Bronchial epithelial cell (primary cell): ENCODE results near the gene DCD. TPM values are rescaled to one million over a fixed set of nuclear protein-coding genes. Genes with fewer than 3 reads are reported as not detected.
"Not testable (repeated sequence)": the region's sequence is repeated elsewhere in the genome, so short reads cannot be mapped to it uniquely, and the experiment has no call there.

Experiments
- DNase-seq: peaks from one replicate; pipeline ENCODE4 v3.0.0-alpha.2; 2010; ENCODE audit warnings: low read depth
- FAIRE-seq: peaks from 2 replicates; lab custom pipeline; 2011; peaks lifted over from hg19 to GRCh38; lab: Jason Lieb, UNC
- H3K27me3 ChIP-seq: 2 replicates; pipeline ENCODE4 v1.5.1; 2011; ENCODE audit warnings: low read length; ENCODE audit not compliant: control insufficient read depth, insufficient read depth
- H3K36me3 ChIP-seq: 2 replicates; pipeline ENCODE4 v1.5.1; 2011; ENCODE audit warnings: low read length; ENCODE audit not compliant: control insufficient read depth, insufficient read depth
- H3K4me3 ChIP-seq: 2 replicates; pipeline ENCODE4 v1.5.1; 2011; ENCODE audit warnings: mild to moderate bottlenecking, low read depth, low read length, control low read depth
- total RNA-seq: library from RNA; depleted of rRNA; stranded (reverse); fragments of >200 nt; gene quantifications from 2 replicates; pipeline ENCODE4 v1.2.1, GENCODE V29; 2014
- TF ChIP-seq, protein P1 (sequence below): IDR thresholded peaks from 2 replicates; pipeline ENCODE4 v1.5.1; 2011; ENCODE audit warnings: mild to moderate bottlenecking, moderate library complexity, low read length, control low read depth, inconsistent platforms; ENCODE audit not compliant: insufficient read depth, severe bottlenecking

The DCD gene
- total RNA-seq, 1 donor from 2014 or later: not detected

DNA sequence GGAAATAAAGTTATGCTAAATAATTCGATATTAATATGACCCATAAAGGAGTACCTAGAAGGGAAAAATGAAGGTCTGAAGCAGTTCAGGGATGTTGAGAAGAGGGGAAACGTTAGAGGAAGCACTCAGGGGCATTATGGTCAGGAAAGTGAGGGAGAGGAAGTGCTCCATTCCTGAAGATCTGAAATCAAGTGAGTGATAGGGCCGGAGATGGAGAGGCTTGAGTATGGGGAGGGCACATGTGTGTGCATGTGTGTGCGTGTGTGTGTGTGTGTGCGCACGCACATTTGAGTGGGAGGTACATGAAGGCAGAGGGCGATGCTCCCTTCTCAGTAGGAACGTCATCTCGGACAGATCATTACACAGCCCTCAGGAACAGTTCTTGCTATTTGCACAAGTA, 4.9 kb upstream of the DCD start:
- TF ChIP-seq, protein P1, sequence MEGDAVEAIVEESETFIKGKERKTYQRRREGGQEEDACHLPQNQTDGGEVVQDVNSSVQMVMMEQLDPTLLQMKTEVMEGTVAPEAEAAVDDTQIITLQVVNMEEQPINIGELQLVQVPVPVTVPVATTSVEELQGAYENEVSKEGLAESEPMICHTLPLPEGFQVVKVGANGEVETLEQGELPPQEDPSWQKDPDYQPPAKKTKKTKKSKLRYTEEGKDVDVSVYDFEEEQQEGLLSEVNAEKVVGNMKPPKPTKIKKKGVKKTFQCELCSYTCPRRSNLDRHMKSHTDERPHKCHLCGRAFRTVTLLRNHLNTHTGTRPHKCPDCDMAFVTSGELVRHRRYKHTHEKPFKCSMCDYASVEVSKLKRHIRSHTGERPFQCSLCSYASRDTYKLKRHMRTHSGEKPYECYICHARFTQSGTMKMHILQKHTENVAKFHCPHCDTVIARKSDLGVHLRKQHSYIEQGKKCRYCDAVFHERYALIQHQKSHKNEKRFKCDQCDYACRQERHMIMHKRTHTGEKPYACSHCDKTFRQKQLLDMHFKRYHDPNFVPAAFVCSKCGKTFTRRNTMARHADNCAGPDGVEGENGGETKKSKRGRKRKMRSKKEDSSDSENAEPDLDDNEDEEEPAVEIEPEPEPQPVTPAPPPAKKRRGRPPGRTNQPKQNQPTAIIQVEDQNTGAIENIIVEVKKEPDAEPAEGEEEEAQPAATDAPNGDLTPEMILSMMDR: no peak
- no peak for FAIRE-seq
- peaks cover 6% of the 10 kb centered on the region for H3K27me3 ChIP-seq
- no peak overlapping the region for H3K4me3 ChIP-seq
- no peak for DNase-seq
- H3K36me3 ChIP-seq: no peaks in the 10 kb centered on the region

DNA sequence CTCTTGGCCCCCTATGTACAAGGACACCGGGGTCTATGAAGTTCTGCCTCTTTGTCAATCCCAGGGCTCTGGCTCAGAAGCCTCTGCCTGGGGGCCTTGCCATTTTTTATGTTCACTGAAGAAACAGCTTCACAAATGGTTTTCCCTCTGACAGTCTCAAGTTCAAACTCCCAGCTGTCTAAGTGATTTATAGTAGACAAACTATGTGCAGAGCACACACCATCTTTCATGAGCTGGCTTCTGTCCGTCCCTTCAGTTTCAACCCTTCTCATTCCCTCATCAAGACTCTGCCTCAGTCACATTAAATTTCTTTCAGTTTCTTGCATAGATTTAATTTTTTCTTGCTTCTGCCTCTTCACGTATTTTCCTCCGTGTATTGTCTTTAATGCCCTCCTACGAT, 2.7 kb upstream of the DCD start:
- Histone ChIP-seq H3K27me3 (peaks cover 6% of the 10 kb centered on the region), H3K36me3 (no peaks in the 10 kb centered on the region), H3K4me3 (no peak overlapping the region)
- TF ChIP-seq, protein P1: no peak
- no peak for FAIRE-seq
- no peak for DNase-seq

DNA sequence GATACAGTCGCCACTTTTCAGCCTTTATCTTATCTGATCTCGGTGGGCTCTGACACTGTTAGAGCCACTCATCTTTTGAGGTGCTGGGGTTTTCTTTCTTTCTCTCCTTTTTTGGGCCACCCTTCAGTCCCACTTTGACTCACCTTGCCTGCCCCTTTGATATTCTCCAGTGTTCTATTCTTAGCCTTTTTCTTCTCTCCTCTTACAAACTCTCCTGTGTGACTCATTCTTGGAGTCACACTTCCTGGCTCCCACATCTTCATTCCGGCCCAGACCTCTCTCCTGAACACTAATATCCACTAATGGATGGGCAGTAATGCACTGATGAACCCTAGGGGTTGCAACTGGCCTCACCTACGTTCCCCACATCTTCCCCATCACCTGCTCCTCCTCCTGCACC, 2.2 kb upstream of the DCD start:
- Histone ChIP-seq H3K4me3 (no peak overlapping the region), H3K27me3 (peaks cover 6% of the 10 kb centered on the region), H3K36me3 (no peaks in the 10 kb centered on the region)
- TF ChIP-seq, protein P1: no peak
- DNase-seq (peak; percentile 50), FAIRE-seq (no peak)

DNA sequence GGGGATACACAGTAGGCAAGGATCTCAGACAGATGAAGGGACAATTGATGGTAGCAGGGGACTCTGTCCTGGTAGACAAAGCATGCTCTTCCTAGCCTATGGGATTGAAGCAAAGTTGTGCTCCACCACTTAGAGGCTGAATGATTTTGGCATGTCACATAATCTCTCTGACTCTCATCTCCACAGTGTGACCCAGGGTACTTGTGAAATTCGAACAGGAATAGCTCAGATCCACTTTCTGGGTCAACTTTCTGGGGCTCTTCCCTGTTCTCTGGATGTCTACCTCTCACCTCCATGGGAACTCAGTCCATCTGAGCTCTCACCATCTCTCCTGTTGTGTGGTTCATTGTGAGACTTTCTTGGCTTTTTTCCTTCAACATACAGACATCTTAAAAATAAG, 1.7 kb upstream of the DCD start:
- H3K36me3 ChIP-seq: no peaks in the 10 kb centered on the region
- H3K4me3 ChIP-seq: no peak overlapping the region
- no peak for DNase-seq
- peak; percentile 50 for FAIRE-seq
- H3K27me3 ChIP-seq: peaks cover 6% of the 10 kb centered on the region
- TF ChIP-seq, protein P1: no peak

DNA sequence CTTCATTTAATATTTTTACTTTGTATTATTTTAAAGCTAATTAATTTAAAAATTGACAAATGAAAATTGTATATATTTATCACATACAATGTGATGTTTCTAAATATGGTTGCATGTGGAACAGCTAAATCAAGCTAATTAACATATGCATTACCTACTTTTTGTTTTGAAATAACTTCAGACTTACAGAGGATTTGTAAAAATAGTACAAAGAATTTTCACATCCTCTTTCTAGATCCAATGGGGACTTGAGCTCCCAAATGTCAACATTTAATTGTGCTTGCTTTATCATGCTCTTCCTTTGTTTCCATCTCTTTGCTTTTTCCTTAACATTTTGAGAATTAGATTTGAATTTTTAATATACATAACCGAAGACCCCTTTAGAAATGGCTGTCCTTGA, 6.6 kb downstream of the DCD start:
- FAIRE-seq: no peak

DNA sequence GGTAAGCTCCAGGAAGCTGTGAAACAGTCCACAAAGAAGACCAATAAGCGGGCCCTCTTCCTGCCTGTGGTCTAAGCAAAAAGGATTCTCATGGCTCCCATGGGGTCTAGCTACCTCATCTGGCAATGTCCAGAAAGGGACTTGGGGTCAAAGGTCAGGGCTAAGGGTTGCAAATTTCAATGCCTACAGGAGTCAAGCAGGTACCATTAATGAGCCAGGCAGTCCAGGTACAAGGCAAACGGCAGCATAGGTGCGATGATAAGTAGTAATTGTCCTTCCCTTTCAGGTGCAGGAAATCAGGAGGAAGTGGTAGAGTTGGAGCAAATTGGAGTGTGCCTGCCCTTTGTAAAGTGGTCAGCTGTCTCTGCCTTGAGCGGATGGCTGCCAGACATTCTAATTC, 7.1 kb downstream of the DCD start:
- TF ChIP-seq, protein P1: no peak
- DNase-seq: no peak
- FAIRE-seq: no peak
- Histone ChIP-seq H3K4me3 (no peak overlapping the region), H3K27me3 (no peaks in the 10 kb centered on the region), H3K36me3 (no peaks in the 10 kb centered on the region)

More for the DNA sequence above, 6.6 kb downstream of the DCD start:
- TF ChIP-seq, protein P1: no peak
- H3K36me3 ChIP-seq: no peaks in the 10 kb centered on the region
- H3K27me3 ChIP-seq: peaks cover 2% of the 10 kb centered on the region
- H3K4me3 ChIP-seq: no peak overlapping the region
- DNase-seq: no peak

DNA sequence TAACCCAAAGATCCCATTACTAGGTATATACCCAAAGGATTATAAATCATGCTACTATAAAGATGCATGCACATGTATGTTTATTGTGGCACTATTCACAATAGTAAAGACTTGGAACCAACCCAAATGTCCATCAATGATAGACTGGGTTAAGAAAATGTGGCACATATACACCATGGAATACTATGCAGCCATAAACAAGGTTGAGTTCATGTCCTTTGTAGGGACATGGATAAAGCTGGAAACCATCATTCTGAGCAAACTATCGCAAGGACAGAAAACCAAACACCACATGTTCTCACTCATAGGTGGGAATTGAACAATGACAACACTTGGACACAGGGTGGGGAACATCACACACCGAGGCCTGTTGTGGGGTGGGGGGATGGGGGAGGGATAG, 9.1 kb downstream of the DCD start:
- not testable (repeated sequence) for H3K36me3 ChIP-seq, FAIRE-seq, DNase-seq, H3K27me3 ChIP-seq, H3K4me3 ChIP-seq
